ENCODE results near the gene S100A5. TPM values are rescaled to one million over a fixed set of nuclear protein-coding genes. Genes with fewer than 3 reads are reported as not detected.
"Not testable (repeated sequence)": the region's sequence is repeated elsewhere in the genome, so short reads cannot be mapped to it uniquely, and the experiment has no call there.

S100A5 gene
- total RNA-seq, 1 donor from 2014 or later = 0.39 TPM

DNA sequence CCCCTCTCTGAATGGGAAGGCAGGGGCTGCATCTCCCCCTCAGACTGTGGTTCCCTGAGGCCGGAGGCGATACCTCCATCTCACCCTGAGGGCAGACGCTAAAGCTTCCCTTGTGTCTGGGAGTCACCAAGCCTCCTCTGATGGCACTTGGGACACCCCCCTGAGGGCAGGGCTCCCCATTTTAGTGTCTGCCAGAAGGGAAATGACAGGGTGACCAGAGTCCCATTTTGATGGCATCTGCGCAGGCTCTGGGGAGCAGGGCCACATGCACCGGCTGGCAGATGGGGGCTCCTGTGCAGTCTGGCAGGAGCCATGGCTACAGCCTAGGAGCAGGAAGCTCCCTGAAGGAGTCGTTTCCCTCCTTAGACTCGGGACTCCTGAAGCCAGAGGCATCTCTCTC, 23.3 kb upstream of the S100A5 start:
- no peaks in the 10 kb centered on the region for H4K20me1 ChIP-seq (ENCODE audit: insufficient read depth, low read length)
- no peak for FAIRE-seq
- H3K9ac ChIP-seq (ENCODE audit: low read length) = no peak overlapping the region
- H3K4me3 ChIP-seq (ENCODE audit: insufficient read depth, low read depth, low read length) = no peak overlapping the region
- Mint-ChIP-seq H3K9me3 (ENCODE audit: unreplicated experiment) (no peaks in the 10 kb centered on the region), H3K4me3 (ENCODE audit: unreplicated experiment) (no peak overlapping the region), H3K27ac (ENCODE audit: unreplicated experiment) (no peak overlapping the region), H3K27me3 (ENCODE audit: low read depth, unreplicated experiment) (no peaks in the 10 kb centered on the region), H3K4me1 (ENCODE audit: low read depth, unreplicated experiment) (peaks cover 30% of the 10 kb centered on the region), H3K36me3 (ENCODE audit: low read depth, unreplicated experiment) (no peaks in the 10 kb centered on the region)
- H3K27me3 ChIP-seq (ENCODE audit: insufficient read depth, low read length) = no peaks in the 10 kb centered on the region
- peaks cover 38% of the 10 kb centered on the region for H3K4me1 ChIP-seq (ENCODE audit: insufficient read depth, low read length)
- H3K79me2 ChIP-seq (ENCODE audit: insufficient read depth, low read length) = no peaks in the 10 kb centered on the region
- no peak overlapping the region for H3K27ac ChIP-seq (ENCODE audit: low read depth, low read length)
- no peak overlapping the region for H2AFZ ChIP-seq (ENCODE audit: low read depth, low read length)
- no peaks in the 10 kb centered on the region for H3K9me3 ChIP-seq (ENCODE audit: insufficient read depth, low read depth, low read length)
- no peaks in the 10 kb centered on the region for H3K36me3 ChIP-seq (ENCODE audit: insufficient read depth, low read length)
- no peak overlapping the region for H3K4me2 ChIP-seq (ENCODE audit: low read length)
- no peak for DNase-seq (ENCODE audit: low read depth)
- TF ChIP-seq, protein P1, sequence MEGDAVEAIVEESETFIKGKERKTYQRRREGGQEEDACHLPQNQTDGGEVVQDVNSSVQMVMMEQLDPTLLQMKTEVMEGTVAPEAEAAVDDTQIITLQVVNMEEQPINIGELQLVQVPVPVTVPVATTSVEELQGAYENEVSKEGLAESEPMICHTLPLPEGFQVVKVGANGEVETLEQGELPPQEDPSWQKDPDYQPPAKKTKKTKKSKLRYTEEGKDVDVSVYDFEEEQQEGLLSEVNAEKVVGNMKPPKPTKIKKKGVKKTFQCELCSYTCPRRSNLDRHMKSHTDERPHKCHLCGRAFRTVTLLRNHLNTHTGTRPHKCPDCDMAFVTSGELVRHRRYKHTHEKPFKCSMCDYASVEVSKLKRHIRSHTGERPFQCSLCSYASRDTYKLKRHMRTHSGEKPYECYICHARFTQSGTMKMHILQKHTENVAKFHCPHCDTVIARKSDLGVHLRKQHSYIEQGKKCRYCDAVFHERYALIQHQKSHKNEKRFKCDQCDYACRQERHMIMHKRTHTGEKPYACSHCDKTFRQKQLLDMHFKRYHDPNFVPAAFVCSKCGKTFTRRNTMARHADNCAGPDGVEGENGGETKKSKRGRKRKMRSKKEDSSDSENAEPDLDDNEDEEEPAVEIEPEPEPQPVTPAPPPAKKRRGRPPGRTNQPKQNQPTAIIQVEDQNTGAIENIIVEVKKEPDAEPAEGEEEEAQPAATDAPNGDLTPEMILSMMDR (IDR thresholded peaks at IDR 0.05; ENCODE audit: insufficient read depth, low read depth, low read length) = no peak
- no peak for TF ChIP-seq EZH2 (IDR thresholded peaks at IDR 0.05; ENCODE audit: insufficient read depth, low read length)

DNA sequence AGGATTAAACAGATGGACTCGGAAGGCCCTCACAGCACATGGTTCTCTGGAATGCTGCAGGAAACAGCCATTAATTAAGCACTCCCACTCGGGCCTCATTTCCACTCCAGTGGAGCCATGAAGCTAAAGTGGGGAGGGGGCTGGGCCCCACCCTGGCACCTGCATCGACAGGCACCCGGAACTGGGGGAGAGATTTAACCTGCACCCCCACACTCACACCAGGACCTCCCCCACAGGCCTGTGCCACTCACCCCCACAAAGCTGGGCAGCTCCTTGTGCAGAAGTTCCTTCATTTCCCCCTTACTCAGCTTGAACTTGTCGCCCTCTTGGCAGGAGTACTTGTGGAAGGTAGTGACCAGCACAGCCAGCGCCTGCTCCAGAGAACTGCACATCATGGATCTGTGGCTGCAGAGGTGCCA, 22.8 kb upstream of the S100A5 start:
- H3K27ac ChIP-seq (ENCODE audit: low read depth, low read length) = no peak overlapping the region
- Mint-ChIP-seq H3K4me1 (ENCODE audit: low read depth, unreplicated experiment) (peaks cover 28% of the 10 kb centered on the region), H3K27me3 (ENCODE audit: low read depth, unreplicated experiment) (no peaks in the 10 kb centered on the region), H3K27ac (ENCODE audit: unreplicated experiment) (no peak overlapping the region), H3K4me3 (ENCODE audit: unreplicated experiment) (no peak overlapping the region), H3K9me3 (ENCODE audit: unreplicated experiment) (no peaks in the 10 kb centered on the region), H3K36me3 (ENCODE audit: low read depth, unreplicated experiment) (no peaks in the 10 kb centered on the region)
- no peak for DNase-seq (ENCODE audit: low read depth)
- H3K4me3 ChIP-seq (ENCODE audit: insufficient read depth, low read depth, low read length) = no peak overlapping the region
- no peak overlapping the region for H2AFZ ChIP-seq (ENCODE audit: low read depth, low read length)
- FAIRE-seq = no peak
- no peak overlapping the region for H3K4me2 ChIP-seq (ENCODE audit: low read length)
- H3K9me3 ChIP-seq (ENCODE audit: insufficient read depth, low read depth, low read length) = no peaks in the 10 kb centered on the region
- H3K27me3 ChIP-seq (ENCODE audit: insufficient read depth, low read length) = no peaks in the 10 kb centered on the region
- no peaks in the 10 kb centered on the region for H4K20me1 ChIP-seq (ENCODE audit: insufficient read depth, low read length)
- H3K36me3 ChIP-seq (ENCODE audit: insufficient read depth, low read length) = no peaks in the 10 kb centered on the region
- no peak overlapping the region for H3K9ac ChIP-seq (ENCODE audit: low read length)
- peaks cover 34% of the 10 kb centered on the region for H3K4me1 ChIP-seq (ENCODE audit: insufficient read depth, low read length)
- H3K79me2 ChIP-seq (ENCODE audit: insufficient read depth, low read length) = no peaks in the 10 kb centered on the region
- TF ChIP-seq EZH2 (IDR thresholded peaks at IDR 0.05; ENCODE audit: insufficient read depth, low read length) = no peak
- TF ChIP-seq, protein P1 (IDR thresholded peaks at IDR 0.05; ENCODE audit: insufficient read depth, low read depth, low read length) = no peak

DNA sequence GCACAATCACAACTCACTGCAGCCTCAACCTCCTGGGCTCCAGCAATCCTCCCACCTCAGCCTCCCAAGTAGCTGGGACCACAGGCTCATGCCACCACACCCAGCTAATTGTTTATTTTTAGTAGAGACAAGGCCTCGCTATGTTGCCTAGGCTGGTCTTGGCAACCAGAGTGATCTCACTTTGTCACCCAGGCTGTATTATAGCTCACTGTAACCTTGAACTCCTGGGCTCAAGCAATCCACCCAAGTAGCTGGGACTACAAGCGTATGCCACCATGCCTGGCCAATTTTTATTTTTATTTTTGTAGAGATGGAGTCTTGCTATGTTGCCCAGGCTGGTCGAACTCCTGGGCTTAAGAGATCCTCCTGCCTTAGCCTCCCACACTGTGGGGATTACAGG, 21.3 kb upstream of the S100A5 start:
- H3K79me2 ChIP-seq (ENCODE audit: insufficient read depth, low read length); H3K36me3 ChIP-seq (ENCODE audit: insufficient read depth, low read length); H3K27me3 ChIP-seq (ENCODE audit: insufficient read depth, low read length); H3K9me3 ChIP-seq (ENCODE audit: insufficient read depth, low read depth, low read length); H3K9me3 Mint-ChIP-seq (ENCODE audit: unreplicated experiment); H3K4me2 ChIP-seq (ENCODE audit: low read length); H4K20me1 ChIP-seq (ENCODE audit: insufficient read depth, low read length); H3K27ac Mint-ChIP-seq (ENCODE audit: unreplicated experiment); H2AFZ ChIP-seq (ENCODE audit: low read depth, low read length); H3K4me3 ChIP-seq (ENCODE audit: insufficient read depth, low read depth, low read length); H3K4me3 Mint-ChIP-seq (ENCODE audit: unreplicated experiment); H3K27me3 Mint-ChIP-seq (ENCODE audit: low read depth, unreplicated experiment); H3K9ac ChIP-seq (ENCODE audit: low read length); H3K36me3 Mint-ChIP-seq (ENCODE audit: low read depth, unreplicated experiment); FAIRE-seq; H3K27ac ChIP-seq (ENCODE audit: low read depth, low read length); DNase-seq (ENCODE audit: low read depth): not testable (repeated sequence)
- H3K4me1 Mint-ChIP-seq (ENCODE audit: low read depth, unreplicated experiment) = peaks cover 16% of the 10 kb centered on the region
- peaks cover 19% of the 10 kb centered on the region for H3K4me1 ChIP-seq (ENCODE audit: insufficient read depth, low read length)
